HepG2 (cell line): ENCODE measurements around the gene PUS1. TPM values are rescaled to one million over a fixed set of nuclear protein-coding genes. Genes with fewer than 3 reads are reported as not detected.

Experiments
- MTA1 ChIP-seq: sonication (generic); formaldehyde crosslinking; IDR thresholded peaks from 2 replicates; pipeline ENCODE4 v1.4.0; 2020; ENCODE audit warnings: missing genetic modification reagents, mild to moderate bottlenecking, borderline replicate concordance
- MYC ChIP-seq: sonication (generic); formaldehyde crosslinking; IDR thresholded peaks from 2 replicates; pipeline ENCODE4 v1.9.0; 2021; ENCODE audit warnings: missing genetic modification reagents, borderline replicate concordance
- SCMH1 ChIP-seq: sonication (generic); formaldehyde crosslinking; IDR thresholded peaks from 2 replicates; pipeline ENCODE4 v1.9.0; 2021; ENCODE audit warnings: missing genetic modification reagents, mild to moderate bottlenecking, borderline replicate concordance
- SOX5 ChIP-seq: IDR thresholded peaks from 2 replicates; pipeline ENCODE4 v1.6.1; 2016; ENCODE audit warnings: borderline replicate concordance
- ZNF121 ChIP-seq: sonication (generic); formaldehyde crosslinking; IDR thresholded peaks from 2 replicates; pipeline ENCODE4 v1.5.0; 2020; ENCODE audit warnings: mild to moderate bottlenecking, missing genetic modification reagents
- ZNF292 ChIP-seq: sonication (generic); formaldehyde crosslinking; IDR thresholded peaks from 2 replicates; pipeline ENCODE4 v1.8.1; 2022; ENCODE audit warnings: mild to moderate bottlenecking, low read depth, missing genetic modification reagents, borderline replicate concordance
- polyA plus RNA-seq, 8 experiments: library from polyadenylated mRNA; depleted of rRNA in 3 of 8; stranded (reverse) in 7 of 8; unstranded in 1 of 8; fragments of >200 nt; fragmentation: Illumina TruSeq in 4 of 8; extraction: Trizol in 4 of 8; gene quantifications; 2 replicates each; pipeline versions ENCODE4 v1.2.1 to v1.2.3, GENCODE V29; 2011 to 2016; ENCODE audit warnings: low read depth in 4 of 8, missing spikeins in 1 of 8, mixed read lengths in 1 of 8; ENCODE audit not compliant: insufficient read depth in 1 of 8
- total RNA-seq, 5 experiments: library from RNA; depleted of rRNA; stranded (reverse); fragments of >200 nt; fragmentation: Illumina TruSeq; extraction: Trizol; gene quantifications; 2 replicates each; pipeline ENCODE4 v1.2.3, GENCODE V29; 2016; ENCODE audit warnings: low read depth in 1 of 5
- TF ChIP-seq, protein P1 (sequence below): sonication (generic); formaldehyde crosslinking; IDR thresholded peaks from 2 replicates; pipeline ENCODE4 v1.4.0; 2020; ENCODE audit warnings: missing genetic modification reagents
- TF ChIP-seq, protein P2 (sequence below): sonication (generic); formaldehyde crosslinking; IDR thresholded peaks from 2 replicates; pipeline ENCODE4 v1.4.0; 2020; ENCODE audit warnings: missing genetic modification reagents
- TF ChIP-seq, protein P3 (sequence below): sonication (generic); formaldehyde crosslinking; IDR thresholded peaks from 2 replicates; pipeline ENCODE4 v1.5.1; 2020; ENCODE audit warnings: mild to moderate bottlenecking, missing genetic modification reagents, moderate library complexity
- TF ChIP-seq, protein P4 (sequence below): IDR thresholded peaks from 2 replicates; pipeline ENCODE4 v1.6.1; 2012; ENCODE audit warnings: inconsistent platforms

The PUS1 gene
- total and polyA plus RNA-seq, 2 of the 13 experiments (the other 11 are each of a cell fraction or from before 2014, with no cell fraction given) = 19.2 to 24.7 TPM

DNA sequence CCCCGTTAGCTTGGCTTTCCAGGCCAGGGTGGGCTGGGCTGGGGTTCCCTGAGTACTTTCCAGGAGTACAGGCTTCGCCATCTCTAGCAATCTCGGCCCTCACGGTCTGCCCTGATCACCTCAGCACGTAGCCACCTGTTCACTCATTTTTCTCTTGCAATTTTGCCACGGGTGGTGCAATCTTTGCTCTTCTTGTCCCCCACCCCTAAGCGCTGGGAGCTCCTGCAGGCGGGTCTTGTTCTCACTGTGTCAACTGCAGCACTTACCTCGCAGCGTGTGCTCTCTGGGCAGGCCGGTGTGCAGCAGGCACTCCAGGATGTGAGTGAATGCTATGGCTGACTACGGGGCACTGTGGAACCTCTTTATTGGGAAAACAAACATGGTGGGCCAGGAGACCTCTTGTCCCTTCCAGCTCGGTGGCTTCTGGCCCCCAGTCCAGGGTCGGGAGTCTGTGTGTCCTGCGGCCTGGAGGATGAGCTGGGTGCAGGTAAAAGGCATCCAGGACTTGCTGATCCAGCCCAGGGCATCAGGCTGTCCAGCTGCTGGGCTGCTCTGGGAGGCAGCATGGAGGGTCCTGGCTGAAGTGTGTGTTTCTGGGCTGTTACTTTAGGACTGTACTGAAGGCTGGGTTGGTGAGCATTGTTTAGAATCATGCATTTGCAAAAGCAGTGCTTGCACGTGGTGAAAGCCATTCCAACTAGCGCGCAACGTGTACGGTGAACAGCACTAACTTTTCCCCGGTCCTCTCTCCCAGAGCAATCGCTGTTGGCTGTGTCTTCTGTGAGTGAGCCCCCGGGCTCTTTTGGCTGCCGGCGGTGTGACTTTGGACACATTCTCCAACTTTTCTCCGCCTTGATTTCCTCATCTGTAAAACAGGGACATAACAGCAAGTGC, 36.1 kb upstream of the PUS1 start (continued):
- TF ChIP-seq, protein P1, sequence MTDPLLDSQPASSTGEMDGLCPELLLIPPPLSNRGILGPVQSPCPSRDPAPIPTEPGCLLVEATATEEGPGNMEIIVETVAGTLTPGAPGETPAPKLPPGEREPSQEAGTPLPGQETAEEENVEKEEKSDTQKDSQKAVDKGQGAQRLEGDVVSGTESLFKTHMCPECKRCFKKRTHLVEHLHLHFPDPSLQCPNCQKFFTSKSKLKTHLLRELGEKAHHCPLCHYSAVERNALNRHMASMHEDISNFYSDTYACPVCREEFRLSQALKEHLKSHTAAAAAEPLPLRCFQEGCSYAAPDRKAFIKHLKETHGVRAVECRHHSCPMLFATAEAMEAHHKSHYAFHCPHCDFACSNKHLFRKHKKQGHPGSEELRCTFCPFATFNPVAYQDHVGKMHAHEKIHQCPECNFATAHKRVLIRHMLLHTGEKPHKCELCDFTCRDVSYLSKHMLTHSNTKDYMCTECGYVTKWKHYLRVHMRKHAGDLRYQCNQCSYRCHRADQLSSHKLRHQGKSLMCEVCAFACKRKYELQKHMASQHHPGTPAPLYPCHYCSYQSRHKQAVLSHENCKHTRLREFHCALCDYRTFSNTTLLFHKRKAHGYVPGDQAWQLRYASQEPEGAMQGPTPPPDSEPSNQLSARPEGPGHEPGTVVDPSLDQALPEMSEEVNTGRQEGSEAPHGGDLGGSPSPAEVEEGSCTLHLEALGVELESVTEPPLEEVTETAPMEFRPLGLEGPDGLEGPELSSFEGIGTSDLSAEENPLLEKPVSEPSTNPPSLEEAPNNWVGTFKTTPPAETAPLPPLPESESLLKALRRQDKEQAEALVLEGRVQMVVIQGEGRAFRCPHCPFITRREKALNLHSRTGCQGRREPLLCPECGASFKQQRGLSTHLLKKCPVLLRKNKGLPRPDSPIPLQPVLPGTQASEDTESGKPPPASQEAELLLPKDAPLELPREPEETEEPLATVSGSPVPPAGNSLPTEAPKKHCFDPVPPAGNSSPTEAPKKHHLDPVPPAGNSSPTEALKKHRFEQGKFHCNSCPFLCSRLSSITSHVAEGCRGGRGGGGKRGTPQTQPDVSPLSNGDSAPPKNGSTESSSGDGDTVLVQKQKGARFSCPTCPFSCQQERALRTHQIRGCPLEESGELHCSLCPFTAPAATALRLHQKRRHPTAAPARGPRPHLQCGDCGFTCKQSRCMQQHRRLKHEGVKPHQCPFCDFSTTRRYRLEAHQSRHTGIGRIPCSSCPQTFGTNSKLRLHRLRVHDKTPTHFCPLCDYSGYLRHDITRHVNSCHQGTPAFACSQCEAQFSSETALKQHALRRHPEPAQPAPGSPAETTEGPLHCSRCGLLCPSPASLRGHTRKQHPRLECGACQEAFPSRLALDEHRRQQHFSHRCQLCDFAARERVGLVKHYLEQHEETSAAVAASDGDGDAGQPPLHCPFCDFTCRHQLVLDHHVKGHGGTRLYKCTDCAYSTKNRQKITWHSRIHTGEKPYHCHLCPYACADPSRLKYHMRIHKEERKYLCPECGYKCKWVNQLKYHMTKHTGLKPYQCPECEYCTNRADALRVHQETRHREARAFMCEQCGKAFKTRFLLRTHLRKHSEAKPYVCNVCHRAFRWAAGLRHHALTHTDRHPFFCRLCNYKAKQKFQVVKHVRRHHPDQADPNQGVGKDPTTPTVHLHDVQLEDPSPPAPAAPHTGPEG (CRISPR knock-in tag) = no peak
- TF ChIP-seq, protein P2, sequence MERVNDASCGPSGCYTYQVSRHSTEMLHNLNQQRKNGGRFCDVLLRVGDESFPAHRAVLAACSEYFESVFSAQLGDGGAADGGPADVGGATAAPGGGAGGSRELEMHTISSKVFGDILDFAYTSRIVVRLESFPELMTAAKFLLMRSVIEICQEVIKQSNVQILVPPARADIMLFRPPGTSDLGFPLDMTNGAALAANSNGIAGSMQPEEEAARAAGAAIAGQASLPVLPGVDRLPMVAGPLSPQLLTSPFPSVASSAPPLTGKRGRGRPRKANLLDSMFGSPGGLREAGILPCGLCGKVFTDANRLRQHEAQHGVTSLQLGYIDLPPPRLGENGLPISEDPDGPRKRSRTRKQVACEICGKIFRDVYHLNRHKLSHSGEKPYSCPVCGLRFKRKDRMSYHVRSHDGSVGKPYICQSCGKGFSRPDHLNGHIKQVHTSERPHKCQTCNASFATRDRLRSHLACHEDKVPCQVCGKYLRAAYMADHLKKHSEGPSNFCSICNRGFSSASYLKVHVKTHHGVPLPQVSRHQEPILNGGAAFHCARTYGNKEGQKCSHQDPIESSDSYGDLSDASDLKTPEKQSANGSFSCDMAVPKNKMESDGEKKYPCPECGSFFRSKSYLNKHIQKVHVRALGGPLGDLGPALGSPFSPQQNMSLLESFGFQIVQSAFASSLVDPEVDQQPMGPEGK = peak; percentile 34; the same call in 1 of the 2 replicates
- TF ChIP-seq ZNF292 (CRISPR knock-in tag) (peak; percentile 61; the same call in 1 of the 2 replicates), ZNF121 (CRISPR knock-in tag) (0 out of 2 replicates have a peak, but pooled peaks have one; percentile 26), SOX5 (CRISPR knock-in tag) (no peak), SCMH1 (CRISPR knock-in tag) (no peak), MTA1 (CRISPR knock-in tag) (peak; percentile 28; the same call in 1 of the 2 replicates), MYC (CRISPR knock-in tag) (peak; percentile 44; the same call in 1 of the 2 replicates)
- TF ChIP-seq, protein P3, sequence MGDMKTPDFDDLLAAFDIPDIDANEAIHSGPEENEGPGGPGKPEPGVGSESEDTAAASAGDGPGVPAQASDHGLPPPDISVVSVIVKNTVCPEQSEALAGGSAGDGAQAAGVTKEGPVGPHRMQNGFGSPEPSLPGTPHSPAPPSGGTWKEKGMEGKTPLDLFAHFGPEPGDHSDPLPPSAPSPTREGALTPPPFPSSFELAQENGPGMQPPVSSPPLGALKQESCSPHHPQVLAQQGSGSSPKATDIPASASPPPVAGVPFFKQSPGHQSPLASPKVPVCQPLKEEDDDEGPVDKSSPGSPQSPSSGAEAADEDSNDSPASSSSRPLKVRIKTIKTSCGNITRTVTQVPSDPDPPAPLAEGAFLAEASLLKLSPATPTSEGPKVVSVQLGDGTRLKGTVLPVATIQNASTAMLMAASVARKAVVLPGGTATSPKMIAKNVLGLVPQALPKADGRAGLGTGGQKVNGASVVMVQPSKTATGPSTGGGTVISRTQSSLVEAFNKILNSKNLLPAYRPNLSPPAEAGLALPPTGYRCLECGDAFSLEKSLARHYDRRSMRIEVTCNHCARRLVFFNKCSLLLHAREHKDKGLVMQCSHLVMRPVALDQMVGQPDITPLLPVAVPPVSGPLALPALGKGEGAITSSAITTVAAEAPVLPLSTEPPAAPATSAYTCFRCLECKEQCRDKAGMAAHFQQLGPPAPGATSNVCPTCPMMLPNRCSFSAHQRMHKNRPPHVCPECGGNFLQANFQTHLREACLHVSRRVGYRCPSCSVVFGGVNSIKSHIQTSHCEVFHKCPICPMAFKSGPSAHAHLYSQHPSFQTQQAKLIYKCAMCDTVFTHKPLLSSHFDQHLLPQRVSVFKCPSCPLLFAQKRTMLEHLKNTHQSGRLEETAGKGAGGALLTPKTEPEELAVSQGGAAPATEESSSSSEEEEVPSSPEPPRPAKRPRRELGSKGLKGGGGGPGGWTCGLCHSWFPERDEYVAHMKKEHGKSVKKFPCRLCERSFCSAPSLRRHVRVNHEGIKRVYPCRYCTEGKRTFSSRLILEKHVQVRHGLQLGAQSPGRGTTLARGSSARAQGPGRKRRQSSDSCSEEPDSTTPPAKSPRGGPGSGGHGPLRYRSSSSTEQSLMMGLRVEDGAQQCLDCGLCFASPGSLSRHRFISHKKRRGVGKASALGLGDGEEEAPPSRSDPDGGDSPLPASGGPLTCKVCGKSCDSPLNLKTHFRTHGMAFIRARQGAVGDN (CRISPR knock-in tag) = peak; percentile 69
- TF ChIP-seq, protein P4, sequence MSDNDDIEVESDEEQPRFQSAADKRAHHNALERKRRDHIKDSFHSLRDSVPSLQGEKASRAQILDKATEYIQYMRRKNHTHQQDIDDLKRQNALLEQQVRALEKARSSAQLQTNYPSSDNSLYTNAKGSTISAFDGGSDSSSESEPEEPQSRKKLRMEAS = 0 out of 2 replicates have a peak, but pooled peaks have one; percentile 31
